Activated T-helper 1 cell treated with anti-CD3 and anti-CD28 coated beads, Interleukin-12 subunit alpha, Interleukin-12 subunit beta, Interleukin-2, Interleukin-4 antibody, amounts not matched to agents 30 ng/mL and 10 ng/mL and 1 ng/mL, durations not matched to agents 14 hours and 24 hours and 36 hours (primary cell): ENCODE results near the gene E2F6. TPM values are rescaled to one million over a fixed set of nuclear protein-coding genes. Genes with fewer than 3 reads are reported as not detected.

Experiments used
- DNase-seq: peaks from one replicate; pipeline ENCODE4 v3.0.0; 2021; ENCODE audit warnings: low spot score
- H3K27ac Mint-ChIP-seq: one replicate; pipeline ENCODE4 v1.8.0; 2021; ENCODE audit warnings: mild to moderate bottlenecking, mixed read lengths
- H3K27me3 Mint-ChIP-seq: one replicate; pipeline ENCODE4 v1.8.0; 2022; ENCODE audit warnings: mild to moderate bottlenecking, moderate library complexity, mixed read lengths; ENCODE audit not compliant: insufficient read depth
- H3K36me3 Mint-ChIP-seq: one replicate; pipeline ENCODE4 v1.8.0; 2021; ENCODE audit warnings: low read depth, mixed read lengths
- H3K4me1 Mint-ChIP-seq: one replicate; pipeline ENCODE4 v1.8.0; 2021; ENCODE audit warnings: low read depth, mixed read lengths
- H3K4me3 Mint-ChIP-seq: one replicate; pipeline ENCODE4 v1.8.0; 2021; ENCODE audit warnings: mild to moderate bottlenecking, moderate library complexity, mixed read lengths
- H3K9me3 Mint-ChIP-seq: one replicate; pipeline ENCODE4 v1.8.0; 2021; ENCODE audit warnings: mixed read lengths
- intact Hi-C: fragments of 100-400 bp; cut with micrococcal nuclease; formaldehyde crosslinking; loops from one replicate; pipeline ENCODE4 v1.15.1; 2024
- total RNA-seq: library from RNA; stranded (reverse); gene quantifications from 2 replicates; pipeline ENCODE4 v1.2.3, GENCODE V29; 2022

E2F6 gene
- total RNA-seq, 1 donor from 2014 or later = 22.1 TPM

DNA sequence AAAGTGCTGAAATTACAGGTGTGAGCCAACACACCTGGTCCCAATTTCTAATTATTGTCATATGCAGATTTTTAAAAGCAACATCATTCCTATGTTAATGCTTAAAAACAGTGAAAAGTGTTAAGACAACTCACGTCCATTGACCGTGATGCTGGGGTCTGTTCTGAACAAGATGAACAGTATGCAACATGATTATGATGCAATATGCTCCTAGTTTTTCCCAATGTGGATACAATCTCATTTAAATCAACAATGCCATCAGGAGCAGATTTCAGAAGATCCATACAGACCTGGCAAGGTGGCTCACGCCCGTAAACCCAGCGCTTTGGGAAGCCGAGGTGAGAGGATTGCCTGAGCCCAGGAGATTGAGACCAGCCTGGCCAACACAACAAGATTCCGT lies 31.5 kb downstream of the E2F6 start:
- Mint-ChIP-seq H3K4me1 (no peaks in the 10 kb centered on the region), H3K9me3 (no peaks in the 10 kb centered on the region), H3K36me3 (no peaks in the 10 kb centered on the region), H3K4me3 (no peak overlapping the region), H3K27ac (no peak overlapping the region), H3K27me3 (no peaks in the 10 kb centered on the region)
- intact Hi-C loops = no loop called here
- no peak for DNase-seq

DNA sequence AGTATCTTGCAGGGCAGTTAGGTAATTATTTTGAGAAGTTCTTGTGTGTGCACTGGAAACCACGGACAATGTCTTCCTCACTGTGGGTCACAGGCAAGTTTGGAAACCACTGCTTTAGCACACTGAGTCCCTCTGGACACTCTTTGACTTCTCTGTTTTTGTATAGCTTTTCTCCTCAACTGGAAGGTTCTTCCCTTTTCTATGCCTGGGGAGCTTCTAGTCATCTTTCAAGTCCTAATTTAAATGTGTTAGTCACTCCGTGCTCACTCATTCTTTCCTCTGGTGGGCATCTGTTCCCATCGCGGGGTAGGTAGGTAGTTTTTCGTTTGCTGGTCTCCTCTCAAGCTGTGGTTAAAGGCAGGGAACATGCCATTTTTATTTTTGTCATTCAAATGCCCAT lies 32.1 kb downstream of the E2F6 start:
- Mint-ChIP-seq H3K36me3 (no peaks in the 10 kb centered on the region), H3K4me1 (no peaks in the 10 kb centered on the region), H3K27me3 (no peaks in the 10 kb centered on the region), H3K27ac (no peak overlapping the region), H3K4me3 (no peak overlapping the region), H3K9me3 (no peaks in the 10 kb centered on the region)
- no peak for DNase-seq
- intact Hi-C loops = no loop called here

DNA sequence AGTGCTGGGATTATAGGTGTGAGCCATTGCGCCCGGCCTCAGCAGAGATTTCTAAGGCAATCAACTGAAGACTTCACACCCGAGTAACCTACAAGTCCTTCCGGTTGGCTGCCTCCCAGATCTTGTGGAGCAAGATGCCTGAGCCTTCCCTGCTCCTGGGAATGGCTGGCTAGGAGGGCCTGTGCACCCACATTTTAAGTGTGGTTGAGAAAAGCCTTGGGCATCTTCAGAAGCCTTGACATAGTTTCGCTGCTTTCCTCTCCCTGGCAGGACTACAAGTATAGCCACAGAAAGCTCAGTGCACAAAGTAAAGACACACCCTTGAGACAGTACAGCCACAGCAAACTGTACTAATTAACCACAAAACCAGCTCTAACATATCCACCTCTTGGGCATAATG lies 35.2 kb downstream of the E2F6 start:
- H3K4me3 Mint-ChIP-seq = no peak overlapping the region
- no peaks in the 10 kb centered on the region for H3K4me1 Mint-ChIP-seq
- no peaks in the 10 kb centered on the region for H3K9me3 Mint-ChIP-seq
- intact Hi-C loops = no loop called here
- DNase-seq = no peak
- H3K27me3 Mint-ChIP-seq = no peaks in the 10 kb centered on the region
- H3K27ac Mint-ChIP-seq = no peak overlapping the region
- no peaks in the 10 kb centered on the region for H3K36me3 Mint-ChIP-seq

DNA sequence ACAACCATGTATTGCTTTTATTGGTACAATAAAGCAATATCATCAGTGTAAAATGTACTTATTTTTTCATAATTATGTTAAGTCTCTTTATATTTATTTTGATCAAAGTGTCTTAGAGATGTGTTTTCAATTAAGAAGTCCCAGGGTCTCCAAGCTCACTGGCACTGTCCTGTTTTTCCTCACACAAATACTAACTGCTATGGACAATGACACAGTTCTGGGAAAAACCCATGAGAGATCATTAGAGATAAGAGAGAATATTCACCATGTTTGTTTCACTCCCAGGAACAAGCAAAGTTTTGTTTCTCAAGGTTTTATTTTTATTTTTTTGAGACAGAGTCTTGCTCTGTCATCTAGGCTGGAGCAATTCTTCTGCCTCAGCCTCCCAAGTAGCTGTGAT lies 38.7 kb downstream of the E2F6 start:
- Mint-ChIP-seq H3K9me3 (no peaks in the 10 kb centered on the region), H3K27ac (no peak overlapping the region), H3K4me1 (no peaks in the 10 kb centered on the region), H3K4me3 (no peak overlapping the region), H3K36me3 (no peaks in the 10 kb centered on the region), H3K27me3 (peaks cover 2% of the 10 kb centered on the region)
- intact Hi-C loops = no loop called here
- no peak for DNase-seq

DNA sequence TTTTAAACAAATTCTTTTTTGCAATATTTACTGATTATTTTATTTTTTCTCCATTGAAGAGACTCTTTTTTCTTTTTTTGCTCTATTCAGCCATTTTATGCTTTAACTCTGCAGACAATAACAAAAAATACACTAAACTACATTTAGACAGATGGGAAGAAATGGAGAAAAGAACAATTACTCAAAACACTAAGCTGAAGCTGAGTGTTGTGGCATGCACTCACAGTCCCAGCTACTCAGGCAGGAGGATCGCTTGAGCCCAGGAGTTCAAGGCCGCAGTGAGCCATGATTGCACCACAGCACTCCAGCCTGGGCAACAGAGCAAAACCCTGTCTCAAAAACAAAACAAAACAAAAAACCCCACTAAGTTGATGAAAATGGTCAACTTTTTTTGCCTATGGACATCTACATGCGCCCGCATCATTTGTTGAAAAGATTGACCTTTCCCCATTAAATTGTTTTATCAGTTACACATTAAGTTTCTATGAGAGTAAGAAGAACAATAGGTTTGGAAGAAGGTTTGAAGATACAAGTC lies 43.0 kb downstream of the E2F6 start:
- Mint-ChIP-seq H3K4me1 (no peaks in the 10 kb centered on the region), H3K4me3 (no peak overlapping the region), H3K27ac (no peak overlapping the region), H3K36me3 (no peaks in the 10 kb centered on the region), H3K9me3 (peaks cover 6% of the 10 kb centered on the region), H3K27me3 (peaks cover 2% of the 10 kb centered on the region)
- intact Hi-C loops = no loop called here
- DNase-seq = no peak

DNA sequence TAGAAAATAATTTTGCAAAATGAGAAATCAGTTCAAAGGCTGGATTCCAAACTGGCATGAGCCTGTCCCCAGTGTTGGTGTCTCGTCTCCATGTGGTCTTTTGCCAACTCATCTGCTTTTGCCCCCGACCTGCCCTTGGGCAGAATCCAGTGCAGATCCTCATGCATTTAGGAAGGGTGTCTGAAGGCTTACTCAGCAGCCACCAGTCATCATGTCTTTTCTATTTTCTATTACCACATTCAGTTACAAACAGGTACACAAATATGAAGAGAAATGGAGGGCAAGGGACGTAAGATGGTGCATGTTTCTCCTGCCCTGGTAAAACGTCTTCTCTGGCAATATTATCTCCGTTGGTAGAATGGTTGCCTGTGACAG lies 43.5 kb downstream of the E2F6 start:
- Mint-ChIP-seq H3K9me3 (peaks cover 9% of the 10 kb centered on the region), H3K4me1 (no peaks in the 10 kb centered on the region), H3K27ac (no peak overlapping the region), H3K4me3 (no peak overlapping the region), H3K27me3 (peaks cover 2% of the 10 kb centered on the region), H3K36me3 (no peaks in the 10 kb centered on the region)
- no peak for DNase-seq
- intact Hi-C loops = no loop called here

DNA sequence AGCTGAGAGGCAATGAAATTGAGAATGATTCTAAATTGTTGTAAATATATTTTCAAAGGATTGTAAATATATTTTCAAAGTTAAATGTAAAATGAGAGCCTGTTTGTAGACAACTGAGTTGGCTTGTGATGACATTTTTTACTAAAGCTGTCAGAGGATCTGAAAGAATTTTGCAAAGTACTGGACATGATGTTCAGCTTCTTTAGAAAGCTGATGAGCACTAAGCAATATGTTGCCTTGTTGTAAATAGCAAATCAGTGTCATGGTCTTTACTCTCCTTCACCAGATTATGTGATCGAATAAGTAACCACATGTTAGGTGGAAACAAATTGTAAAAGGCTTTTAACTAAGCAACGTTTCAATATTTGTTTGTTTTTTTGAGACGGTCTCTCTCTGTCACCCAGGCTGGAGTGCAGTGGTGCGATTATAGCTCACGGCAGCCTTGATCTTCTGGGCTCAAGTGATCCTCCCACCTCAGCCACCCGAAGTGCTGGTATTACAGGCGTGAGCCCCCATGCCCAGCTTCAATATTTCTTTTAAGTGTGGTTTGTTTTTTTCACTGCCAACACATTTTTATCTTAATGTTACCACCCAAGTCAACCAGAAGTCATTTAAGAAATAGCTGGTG lies 44.0 kb downstream of the E2F6 start:
- Mint-ChIP-seq H3K4me1 (no peaks in the 10 kb centered on the region), H3K27me3 (peaks cover 2% of the 10 kb centered on the region), H3K4me3 (no peak overlapping the region), H3K36me3 (no peaks in the 10 kb centered on the region), H3K9me3 (peaks cover 9% of the 10 kb centered on the region), H3K27ac (no peak overlapping the region)
- intact Hi-C loops = no loop called here
- no peak for DNase-seq

DNA sequence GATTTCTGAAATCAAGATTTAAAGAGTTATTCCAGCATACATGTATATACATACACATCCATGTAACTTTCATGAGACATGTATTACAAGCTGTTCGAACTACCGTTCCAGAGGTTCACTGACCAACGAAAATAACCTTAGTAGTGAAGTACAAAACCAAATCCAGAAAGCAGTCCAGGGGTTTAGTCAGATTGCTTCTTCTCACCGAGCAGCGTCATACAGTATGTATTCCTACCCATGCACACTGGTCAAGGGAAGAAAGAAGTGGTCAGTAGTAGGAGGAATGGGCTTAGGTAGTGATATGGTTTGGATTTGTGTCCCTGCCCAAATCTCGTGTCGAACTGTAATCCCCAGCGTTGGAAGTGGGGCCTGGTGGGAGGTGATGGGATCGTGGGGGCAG lies 45.3 kb downstream of the E2F6 start:
- Mint-ChIP-seq H3K9me3 (peaks cover 9% of the 10 kb centered on the region), H3K27ac (no peak overlapping the region), H3K4me1 (no peaks in the 10 kb centered on the region), H3K36me3 (no peaks in the 10 kb centered on the region), H3K27me3 (peaks cover 2% of the 10 kb centered on the region), H3K4me3 (no peak overlapping the region)
- no peak for DNase-seq
- intact Hi-C loops = no loop called here

DNA sequence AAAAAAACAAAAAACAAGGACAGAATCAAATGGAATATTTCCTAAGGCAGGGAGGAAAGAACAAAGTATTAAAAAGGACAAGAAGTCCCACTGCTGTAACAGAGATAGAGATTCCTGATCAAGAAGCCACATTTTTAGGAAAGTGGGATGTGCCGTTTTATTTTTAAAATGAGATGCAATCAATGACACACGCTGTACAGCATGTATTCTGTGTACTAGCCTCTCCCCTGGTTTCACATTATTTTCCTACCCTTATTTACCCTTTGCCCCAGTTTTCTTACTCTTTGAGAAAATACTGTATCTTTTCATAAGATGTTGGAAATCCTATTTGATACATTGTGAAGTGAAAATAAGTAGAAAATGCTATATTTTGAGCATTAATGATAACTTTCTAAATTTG lies 45.8 kb downstream of the E2F6 start:
- no peaks in the 10 kb centered on the region for H3K4me1 Mint-ChIP-seq
- intact Hi-C loops = no loop called here
- H3K27me3 Mint-ChIP-seq = peaks cover 2% of the 10 kb centered on the region
- no peak overlapping the region for H3K27ac Mint-ChIP-seq
- H3K36me3 Mint-ChIP-seq = no peaks in the 10 kb centered on the region
- no peak for DNase-seq
- peaks cover 9% of the 10 kb centered on the region for H3K9me3 Mint-ChIP-seq
- H3K4me3 Mint-ChIP-seq = no peak overlapping the region

DNA sequence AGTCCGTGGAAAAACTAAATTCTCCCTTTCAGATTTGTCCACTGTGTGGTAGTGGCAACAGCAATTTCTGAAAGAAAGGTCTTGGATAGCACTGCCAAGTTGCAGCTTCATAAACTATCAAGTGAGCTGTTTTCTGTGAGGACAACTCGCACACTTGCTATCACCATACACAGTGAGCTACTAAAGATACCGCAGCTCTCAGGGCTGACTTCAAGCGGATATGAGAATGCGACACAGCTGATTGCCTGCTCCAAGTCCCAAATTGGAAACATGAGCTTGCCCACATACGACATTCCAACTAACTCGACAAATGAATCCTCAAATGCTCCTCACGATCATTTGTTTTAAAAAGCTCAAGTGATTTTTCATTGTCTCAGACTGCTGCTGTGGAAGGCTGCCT lies 46.2 kb downstream of the E2F6 start:
- intact Hi-C loops = no loop called here
- Mint-ChIP-seq H3K27ac (no peak overlapping the region), H3K27me3 (peaks cover 2% of the 10 kb centered on the region), H3K4me3 (no peak overlapping the region), H3K4me1 (no peaks in the 10 kb centered on the region), H3K36me3 (no peaks in the 10 kb centered on the region), H3K9me3 (peaks cover 9% of the 10 kb centered on the region)
- no peak for DNase-seq

DNA sequence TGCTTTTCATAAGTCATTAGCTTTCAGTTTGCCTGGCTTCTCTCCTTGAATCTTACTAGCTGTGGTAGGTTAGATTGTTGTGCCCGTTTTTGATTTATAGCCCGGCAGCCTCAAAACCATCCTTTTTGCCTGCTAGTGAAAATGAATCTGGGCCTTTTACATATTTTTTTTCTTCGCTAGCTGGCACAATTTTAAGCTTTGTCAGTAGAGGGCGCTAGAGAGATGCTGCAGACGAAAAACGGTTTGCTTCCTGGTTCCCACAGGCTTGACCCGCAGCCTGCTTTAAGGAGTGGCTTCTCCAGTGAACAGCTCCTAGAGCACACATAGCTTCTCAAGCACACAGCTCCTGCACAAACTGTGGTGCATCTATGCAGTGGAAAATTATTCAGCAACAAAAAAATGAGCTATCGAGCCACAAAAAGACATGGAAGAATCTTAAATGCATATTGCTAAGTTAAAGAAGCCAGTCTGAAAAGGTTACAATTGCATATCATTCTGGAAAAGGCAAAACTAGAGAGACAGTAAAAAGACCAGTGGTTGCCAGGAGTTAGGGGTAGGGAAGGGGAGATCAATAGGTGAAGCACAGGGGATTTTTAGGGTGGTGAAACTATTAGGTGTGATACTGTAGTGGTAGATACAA lies 47.9 kb downstream of the E2F6 start:
- Mint-ChIP-seq H3K4me1 (no peaks in the 10 kb centered on the region), H3K27me3 (no peaks in the 10 kb centered on the region), H3K27ac (no peak overlapping the region), H3K36me3 (no peaks in the 10 kb centered on the region), H3K9me3 (peaks cover 9% of the 10 kb centered on the region), H3K4me3 (no peak overlapping the region)
- DNase-seq = no peak
- intact Hi-C loops = loop anchor here (1.0 kb wide), 1 partner anchor 166 kb away; no protein-coding TSS in a partner anchor

DNA sequence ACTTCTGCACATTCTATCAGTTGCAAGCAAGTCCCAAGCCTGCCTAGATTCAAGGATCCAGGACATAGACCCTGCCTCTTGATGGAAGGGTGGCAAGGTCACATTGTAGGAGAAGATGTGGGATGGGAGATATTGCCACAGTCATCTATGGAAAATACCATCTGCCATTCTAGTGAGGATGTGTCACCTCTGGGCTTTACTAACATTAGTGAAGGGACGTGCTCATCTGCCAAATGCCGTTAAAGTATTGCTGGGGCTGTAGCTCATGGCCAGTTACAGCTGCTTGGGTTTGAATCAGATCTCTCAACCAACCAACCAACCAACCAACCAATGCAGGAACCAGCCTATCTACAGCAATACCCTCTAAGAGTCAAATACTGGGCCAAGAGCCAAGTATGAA lies 49.0 kb downstream of the E2F6 start:
- Mint-ChIP-seq H3K9me3 (peaks cover 9% of the 10 kb centered on the region), H3K36me3 (no peaks in the 10 kb centered on the region), H3K27ac (no peak overlapping the region), H3K27me3 (peaks cover 5% of the 10 kb centered on the region), H3K4me1 (no peaks in the 10 kb centered on the region), H3K4me3 (no peak overlapping the region)
- intact Hi-C loops = no loop called here
- no peak for DNase-seq

DNA sequence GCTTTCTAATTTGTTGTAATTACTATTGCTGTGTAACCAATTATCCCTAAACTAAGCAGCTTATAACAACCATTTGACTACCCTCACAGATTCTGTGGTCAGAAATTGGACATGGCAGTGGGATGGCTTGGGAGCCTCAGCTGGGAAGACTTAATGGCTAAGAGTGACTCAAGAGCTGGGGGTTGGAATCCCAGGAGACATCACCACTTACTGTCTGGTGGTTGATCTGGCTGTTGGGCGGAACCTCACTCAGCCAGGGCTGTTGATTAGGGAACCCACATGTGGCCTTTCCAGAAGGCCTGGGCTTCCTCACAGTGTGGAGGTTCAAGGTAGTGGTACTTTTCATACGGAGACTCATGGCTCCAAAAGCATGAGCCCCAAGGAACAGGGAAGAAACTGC lies 49.8 kb downstream of the E2F6 start:
- no peaks in the 10 kb centered on the region for H3K4me1 Mint-ChIP-seq
- DNase-seq = no peak
- intact Hi-C loops = no loop called here
- no peaks in the 10 kb centered on the region for H3K36me3 Mint-ChIP-seq
- no peak overlapping the region for H3K27ac Mint-ChIP-seq
- H3K27me3 Mint-ChIP-seq = peaks cover 5% of the 10 kb centered on the region
- no peak overlapping the region for H3K4me3 Mint-ChIP-seq
- peaks cover 9% of the 10 kb centered on the region for H3K9me3 Mint-ChIP-seq
